Measurements from ENCODE around the gene IGF1R.

Gene IGF1R

GRCh38 chr15:98724494-98724893 lies 76.2 kb downstream of the IGF1R start:
- no peak for TF ChIP-seq CTCF (IDR thresholded peaks at IDR 0.05; ENCODE audit: low read depth, low read length)
- in situ Hi-C loops (cut with HindIII; ENCODE audit: low sequenced_read_pairs), result no loop called here
- no peak for DNase-seq (ENCODE audit: low read depth, low spot score)
- no peak overlapping the region for H3K4me3 ChIP-seq (ENCODE audit: low read depth, low read length)

GRCh38 chr15:98725874-98726273 lies 77.5 kb downstream of the IGF1R start:
- in situ Hi-C loops (cut with HindIII; ENCODE audit: low sequenced_read_pairs), result no loop called here
- no peak for DNase-seq (ENCODE audit: low read depth, low spot score)
- TF ChIP-seq CTCF (IDR thresholded peaks at IDR 0.05; ENCODE audit: low read depth, low read length), result no peak
- H3K4me3 ChIP-seq (ENCODE audit: low read depth, low read length), result no peak overlapping the region

- TF ChIP-seq CTCF (IDR thresholded peaks at IDR 0.05; ENCODE audit: low read depth, low read length), result no peak
- no peak overlapping the region for H3K4me3 ChIP-seq (ENCODE audit: low read depth, low read length)
- peak; percentile 97 for DNase-seq (ENCODE audit: low read depth, low spot score)
- in situ Hi-C loops (cut with HindIII; ENCODE audit: low sequenced_read_pairs), result no loop called here
Measured at GRCh38 chr15:98727115-98728040, 79.0 kb downstream of the IGF1R start.

GRCh38 chr15:98728082-98728810 lies 79.9 kb downstream of the IGF1R start:
- in situ Hi-C loops (cut with HindIII; ENCODE audit: low sequenced_read_pairs), result no loop called here
- TF ChIP-seq CTCF (IDR thresholded peaks at IDR 0.05; ENCODE audit: low read depth, low read length), result no peak
- H3K4me3 ChIP-seq (ENCODE audit: low read depth, low read length), result no peak overlapping the region
- DNase-seq (ENCODE audit: low read depth, low spot score), result no peak

- in situ Hi-C loops (cut with HindIII; ENCODE audit: low sequenced_read_pairs), result no loop called here
- TF ChIP-seq CTCF (IDR thresholded peaks at IDR 0.05; ENCODE audit: low read depth, low read length), result no peak
- no peak overlapping the region for H3K4me3 ChIP-seq (ENCODE audit: low read depth, low read length)
- no peak for DNase-seq (ENCODE audit: low read depth, low spot score)
Measured at GRCh38 chr15:98728811-98729160, 80.4 kb downstream of the IGF1R start.

GRCh38 chr15:98729446-98730042 lies 81.2 kb downstream of the IGF1R start:
- DNase-seq (ENCODE audit: low read depth, low spot score), result no peak
- in situ Hi-C loops (cut with HindIII; ENCODE audit: low sequenced_read_pairs), result no loop called here
- no peak overlapping the region for H3K4me3 ChIP-seq (ENCODE audit: low read depth, low read length)
- no peak for TF ChIP-seq CTCF (IDR thresholded peaks at IDR 0.05; ENCODE audit: low read depth, low read length)
